SH-SY5Y (cell line): ENCODE data around the gene CSNK2A1.

ENCODE experiments used
- GATA2 ChIP-seq: IDR thresholded peaks from 2 replicates; pipeline ENCODE4 v1.6.1; 2011; ENCODE audit warnings: mild to moderate bottlenecking, low read depth, low read length
- GATA3 ChIP-seq: IDR thresholded peaks from 2 replicates; pipeline ENCODE4 v1.6.1; 2011; ENCODE audit warnings: low read depth, mild to moderate bottlenecking, low read length, moderate library complexity

- no peak for TF ChIP-seq GATA2
- TF ChIP-seq GATA3 = no peak
These were observed 3.7 kb downstream of the CSNK2A1 start for GRCh38 chr20:539848-540247.
